MCF 10A (cell line): ENCODE measurements around the gene MME. TPM values are rescaled to one million over a fixed set of nuclear protein-coding genes. Genes with fewer than 3 reads are reported as not detected.

Experiments
- BruUV-seq: library from RNA; stranded (reverse); fragments of 400-500 nt; replicated peaks from 2 replicates; lab custom pipeline; 2021; lab: Mats Ljungman, UMichigan
- CTCF ChIA-PET: fragments of 300-600 bp; sonication (Branson Sonifier 250); formaldehyde crosslinking; extraction: SDS; loops from one replicate; lab custom pipeline; 2021; ENCODE audit warnings: antibody characterized with exemption, inconsistent platforms; lab: Yijun Ruan, JAX
- POLR2A ChIA-PET: fragments of 300-600, 350-650 bp; sonication (Branson Sonifier 250); formaldehyde crosslinking; extraction: SDS; loops from one replicate; lab custom pipeline; 2020; ENCODE audit warnings: antibody characterized with exemption, inconsistent platforms; lab: Yijun Ruan, JAX
- DNase-seq: peaks from one replicate; pipeline ENCODE4 v3.0.0-alpha.2; 2018; ENCODE audit not compliant: unreplicated experiment
- H3K27ac Mint-ChIP-seq: one replicate; pipeline ENCODE4 v1.8.0; 2022; ENCODE audit warnings: mild to moderate bottlenecking, low read depth, mixed read lengths; ENCODE audit not compliant: unreplicated experiment
- H3K27me3 Mint-ChIP-seq: one replicate; pipeline ENCODE4 v1.8.0; 2022; ENCODE audit warnings: mixed read lengths; ENCODE audit not compliant: insufficient read depth, unreplicated experiment
- H3K36me3 Mint-ChIP-seq: one replicate; pipeline ENCODE4 v1.8.0; 2022; ENCODE audit warnings: mild to moderate bottlenecking, moderate library complexity, mixed read lengths; ENCODE audit not compliant: insufficient read depth, unreplicated experiment
- H3K4me1 Mint-ChIP-seq: one replicate; pipeline ENCODE4 v1.8.0; 2022; ENCODE audit warnings: mixed read lengths; ENCODE audit not compliant: insufficient read depth, unreplicated experiment
- H3K4me3 Mint-ChIP-seq: one replicate; pipeline ENCODE4 v1.8.0; 2022; ENCODE audit warnings: mild to moderate bottlenecking, moderate library complexity, mixed read lengths; ENCODE audit not compliant: unreplicated experiment
- H3K9me3 Mint-ChIP-seq: one replicate; pipeline ENCODE4 v1.8.0; 2022; ENCODE audit warnings: mixed read lengths; ENCODE audit not compliant: unreplicated experiment
- CTCF ChIP-seq: fragments of 200-600 bp; IDR thresholded peaks from one replicate; pipeline ENCODE4 v1.8.0; 2022; ENCODE audit warnings: antibody characterized with exemption, mild to moderate bottlenecking; ENCODE audit not compliant: unreplicated experiment
- intact Hi-C: fragments of 100-400 bp; cut with micrococcal nuclease; formaldehyde crosslinking; loops from 2 replicates; pipeline ENCODE4 v1.14.1; 2022
- total RNA-seq: library from RNA; stranded (reverse); gene quantifications from 2 replicates; pipeline ENCODE4 v1.2.3, GENCODE V29; 2022

The MME gene
- total RNA-seq, 1 experiment from 2014 or later = 26.3 TPM

GRCh38 chr3:155135003-155135402 is 54.9 kb downstream of the MME start:
- no peak for DNase-seq
- no peaks in the 10 kb centered on the region for H3K27me3 Mint-ChIP-seq
- H3K4me3 Mint-ChIP-seq = no peak overlapping the region
- ChIA-PET POLR2A (interaction anchor here (0.6 kb wide), 1 partner anchor 77 kb away, joined by 3 read pairs; no protein-coding TSS in a partner anchor), CTCF (interaction anchor here (0.6 kb wide), 1 partner anchor 39 kb away, joined by 3 read pairs; no protein-coding TSS in a partner anchor)
- peaks cover 7% of the 10 kb centered on the region for H3K4me1 Mint-ChIP-seq
- no peaks in the 10 kb centered on the region for H3K9me3 Mint-ChIP-seq
- peaks cover 16% of the 10 kb centered on the region for H3K36me3 Mint-ChIP-seq
- no peak overlapping the region for H3K27ac Mint-ChIP-seq
- no peak for TF ChIP-seq CTCF
- BruUV-seq = no TSS peak
- intact Hi-C loops = no loop called here

DNA sequence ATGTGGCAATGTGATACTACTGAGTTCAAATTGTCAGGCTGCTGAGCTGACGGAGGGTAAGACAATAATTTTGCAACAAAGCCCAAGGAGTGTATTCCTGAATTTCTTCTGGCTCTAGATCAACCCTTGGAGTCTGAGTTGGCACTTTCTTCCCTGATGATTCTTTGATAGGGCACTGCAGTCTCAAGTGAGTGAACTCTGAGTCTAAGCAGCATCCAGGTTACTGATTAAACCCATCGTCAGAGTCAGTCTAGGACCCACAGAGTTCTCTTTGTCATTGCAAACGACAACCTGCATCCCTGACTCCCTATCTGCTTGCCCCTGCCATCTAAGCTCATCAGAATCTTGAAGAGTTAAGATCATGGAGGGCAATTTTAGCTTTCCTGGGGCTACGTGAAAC is 58.6 kb downstream of the MME start:
- ChIA-PET POLR2A (interaction anchor here (1.7 kb wide), 1 partner anchor 10 kb away, joined by 4 read pairs; no protein-coding TSS in a partner anchor), CTCF (interaction anchor here (0.6 kb wide), 1 partner anchor 229 kb away, joined by 3 read pairs; no protein-coding TSS in a partner anchor)
- no peaks in the 10 kb centered on the region for H3K4me1 Mint-ChIP-seq
- no peak for DNase-seq
- H3K27me3 Mint-ChIP-seq = no peaks in the 10 kb centered on the region
- no peak overlapping the region for H3K27ac Mint-ChIP-seq
- H3K4me3 Mint-ChIP-seq = no peak overlapping the region
- TF ChIP-seq CTCF = no peak
- no TSS peak for BruUV-seq
- H3K36me3 Mint-ChIP-seq = peaks cover 14% of the 10 kb centered on the region
- no peaks in the 10 kb centered on the region for H3K9me3 Mint-ChIP-seq
- intact Hi-C loops = no loop called here

DNA sequence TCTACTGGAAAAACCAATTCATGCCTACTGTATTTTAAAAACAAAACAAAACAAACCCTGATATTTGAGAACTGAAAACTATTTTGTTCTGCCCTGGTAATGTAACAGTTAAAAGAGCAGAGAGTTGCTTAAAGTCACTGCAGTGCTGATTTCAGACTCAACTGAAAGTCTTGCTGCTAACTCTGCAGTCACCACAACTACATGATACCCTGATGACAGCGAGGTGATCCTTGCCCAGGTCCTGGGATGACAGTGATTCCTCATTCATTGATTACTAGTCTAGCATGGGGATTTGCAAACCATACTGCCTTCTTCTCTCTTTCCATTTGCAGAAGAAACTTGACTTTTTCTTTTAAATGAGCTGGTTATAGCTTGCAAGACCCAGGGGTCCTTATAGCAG is 67.5 kb downstream of the MME start:
- POLR2A ChIA-PET = no interaction called here
- BruUV-seq = no TSS peak
- no peak for TF ChIP-seq CTCF

GRCh38 chr3:155149494-155149893 is 69.4 kb downstream of the MME start:
- DNase-seq = no peak
- Mint-ChIP-seq H3K27me3 (no peaks in the 10 kb centered on the region), H3K4me3 (no peak overlapping the region), H3K4me1 (no peaks in the 10 kb centered on the region), H3K36me3 (peaks cover 39% of the 10 kb centered on the region), H3K27ac (no peak overlapping the region), H3K9me3 (no peaks in the 10 kb centered on the region)
- ChIA-PET CTCF (no interaction called here), POLR2A (no interaction called here)
- BruUV-seq = no TSS peak
- intact Hi-C loops = no loop called here
- TF ChIP-seq CTCF = no peak

More for the DNA sequence above, 67.5 kb downstream of the MME start:
- Mint-ChIP-seq H3K9me3 (no peaks in the 10 kb centered on the region), H3K36me3 (peaks cover 46% of the 10 kb centered on the region), H3K27ac (no peak overlapping the region), H3K4me3 (no peak overlapping the region), H3K4me1 (no peaks in the 10 kb centered on the region), H3K27me3 (no peaks in the 10 kb centered on the region)
- intact Hi-C loops = no loop called here
- CTCF ChIA-PET = no interaction called here
- no peak for DNase-seq
